NB4 (cell line): ENCODE results near the gene GRIFIN.

Experiments used
- MYC ChIP-seq: IDR thresholded peaks from 2 replicates; pipeline ENCODE4 v1.6.1; 2011; ENCODE audit warnings: low read depth, low read length
- POLR2A ChIP-seq: IDR thresholded peaks from 2 replicates; pipeline ENCODE4 v1.6.1; 2011; ENCODE audit warnings: mild to moderate bottlenecking; ENCODE audit not compliant: insufficient read length; ENCODE audit errors: extremely low read depth
- TF ChIP-seq, protein P1 (sequence below): IDR thresholded peaks from one replicate; pipeline ENCODE4 v1.5.1; 2012; ENCODE audit warnings: low read depth, low read length
- TF ChIP-seq, protein P2 (sequence below): IDR thresholded peaks from 2 replicates; pipeline ENCODE4 v1.6.1; 2011; ENCODE audit warnings: low read depth, low read length

DNA sequence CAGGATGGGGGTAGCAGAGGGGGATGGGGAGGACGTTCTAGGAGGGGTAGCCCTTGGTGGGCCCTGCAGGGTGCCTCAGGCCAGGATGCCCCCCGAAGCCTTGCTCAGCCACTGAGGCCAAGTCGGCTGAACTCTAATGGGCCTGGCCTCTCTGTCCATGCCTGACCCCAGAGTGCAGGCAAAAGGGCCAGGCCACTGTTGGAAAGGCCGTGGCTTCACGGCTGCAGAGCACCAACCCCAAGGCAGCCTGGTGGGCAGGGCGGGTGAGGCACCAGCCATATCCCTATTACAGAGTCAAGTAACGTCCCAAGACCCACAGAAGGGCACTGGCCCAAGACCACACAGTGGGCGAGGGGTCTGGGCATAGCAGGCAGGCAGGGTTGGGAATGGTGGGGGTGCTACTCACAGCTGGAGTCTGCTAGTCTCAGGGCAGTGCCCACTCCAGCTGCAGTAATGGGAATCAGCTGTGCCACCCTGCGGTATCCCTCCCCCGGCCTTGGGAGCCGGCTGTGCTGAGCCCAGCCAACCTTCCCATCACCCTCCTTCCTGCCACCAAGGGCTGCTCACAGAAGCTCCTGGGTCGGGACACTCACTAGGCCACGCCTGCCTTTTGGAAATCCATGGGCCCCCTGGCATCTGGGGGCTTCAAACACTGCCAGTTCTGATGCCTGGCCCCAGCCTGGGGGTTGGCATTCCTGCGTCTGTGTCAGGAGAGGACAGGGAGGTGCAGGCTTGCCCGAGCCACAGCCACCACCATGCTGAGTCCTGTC, 39.4 kb upstream of the GRIFIN start:
- TF ChIP-seq POLR2A = no peak
- TF ChIP-seq, protein P1, sequence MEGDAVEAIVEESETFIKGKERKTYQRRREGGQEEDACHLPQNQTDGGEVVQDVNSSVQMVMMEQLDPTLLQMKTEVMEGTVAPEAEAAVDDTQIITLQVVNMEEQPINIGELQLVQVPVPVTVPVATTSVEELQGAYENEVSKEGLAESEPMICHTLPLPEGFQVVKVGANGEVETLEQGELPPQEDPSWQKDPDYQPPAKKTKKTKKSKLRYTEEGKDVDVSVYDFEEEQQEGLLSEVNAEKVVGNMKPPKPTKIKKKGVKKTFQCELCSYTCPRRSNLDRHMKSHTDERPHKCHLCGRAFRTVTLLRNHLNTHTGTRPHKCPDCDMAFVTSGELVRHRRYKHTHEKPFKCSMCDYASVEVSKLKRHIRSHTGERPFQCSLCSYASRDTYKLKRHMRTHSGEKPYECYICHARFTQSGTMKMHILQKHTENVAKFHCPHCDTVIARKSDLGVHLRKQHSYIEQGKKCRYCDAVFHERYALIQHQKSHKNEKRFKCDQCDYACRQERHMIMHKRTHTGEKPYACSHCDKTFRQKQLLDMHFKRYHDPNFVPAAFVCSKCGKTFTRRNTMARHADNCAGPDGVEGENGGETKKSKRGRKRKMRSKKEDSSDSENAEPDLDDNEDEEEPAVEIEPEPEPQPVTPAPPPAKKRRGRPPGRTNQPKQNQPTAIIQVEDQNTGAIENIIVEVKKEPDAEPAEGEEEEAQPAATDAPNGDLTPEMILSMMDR = no peak
- no peak for TF ChIP-seq MYC
- TF ChIP-seq, protein P2, sequence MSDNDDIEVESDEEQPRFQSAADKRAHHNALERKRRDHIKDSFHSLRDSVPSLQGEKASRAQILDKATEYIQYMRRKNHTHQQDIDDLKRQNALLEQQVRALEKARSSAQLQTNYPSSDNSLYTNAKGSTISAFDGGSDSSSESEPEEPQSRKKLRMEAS = no peak
